AG09319 (cell line): ENCODE measurements around the gene WDFY3.

Source experiments
- DNase-seq: peaks from one replicate; pipeline ENCODE4 v3.0.0-alpha.2; 2010; ENCODE audit warnings: low read depth; ENCODE audit errors: extremely low read depth
- CTCF ChIP-seq: IDR thresholded peaks from 2 replicates; pipeline ENCODE4 v1.5.1; 2011; ENCODE audit warnings: low read depth, mild to moderate bottlenecking, inconsistent platforms, low read length, moderate library complexity

The WDFY3 gene

GRCh38 chr4:84924434-84924833 is 42.1 kb downstream of the WDFY3 start:
- DNase-seq, result no peak
- TF ChIP-seq CTCF, result no peak

- DNase-seq, result peak; percentile 23
- TF ChIP-seq CTCF, result no peak
Observed at GRCh38 chr4:84920617-84921016, 45.9 kb downstream of the WDFY3 start.

- DNase-seq, result no peak
Observed at GRCh38 chr4:84917869-84918600, 48.5 kb downstream of the WDFY3 start.

GRCh38 chr4:84917086-84917821 is 49.2 kb downstream of the WDFY3 start:
- TF ChIP-seq CTCF, result no peak
- no peak for DNase-seq

More at GRCh38 chr4:84917869-84918600, 48.5 kb downstream of the WDFY3 start:
- no peak for TF ChIP-seq CTCF

GRCh38 chr4:84916227-84916626 is 50.3 kb downstream of the WDFY3 start:
- DNase-seq, result no peak
- no peak for TF ChIP-seq CTCF

GRCh38 chr4:84915396-84915780 is 51.1 kb downstream of the WDFY3 start:
- DNase-seq, result no peak
- TF ChIP-seq CTCF, result no peak

GRCh38 chr4:84914686-84915395 is 51.6 kb downstream of the WDFY3 start:
- no peak for TF ChIP-seq CTCF
- no peak for DNase-seq
